Measurements from ENCODE around the gene SYT3.

The SYT3 gene

GRCh38 chr19:50661023-50661422 is 21.3 kb upstream of the SYT3 start:
- DNase-seq: no peak

- no peak for DNase-seq
These were observed 20.3 kb upstream of the SYT3 start for GRCh38 chr19:50660088-50660366.

DNA sequence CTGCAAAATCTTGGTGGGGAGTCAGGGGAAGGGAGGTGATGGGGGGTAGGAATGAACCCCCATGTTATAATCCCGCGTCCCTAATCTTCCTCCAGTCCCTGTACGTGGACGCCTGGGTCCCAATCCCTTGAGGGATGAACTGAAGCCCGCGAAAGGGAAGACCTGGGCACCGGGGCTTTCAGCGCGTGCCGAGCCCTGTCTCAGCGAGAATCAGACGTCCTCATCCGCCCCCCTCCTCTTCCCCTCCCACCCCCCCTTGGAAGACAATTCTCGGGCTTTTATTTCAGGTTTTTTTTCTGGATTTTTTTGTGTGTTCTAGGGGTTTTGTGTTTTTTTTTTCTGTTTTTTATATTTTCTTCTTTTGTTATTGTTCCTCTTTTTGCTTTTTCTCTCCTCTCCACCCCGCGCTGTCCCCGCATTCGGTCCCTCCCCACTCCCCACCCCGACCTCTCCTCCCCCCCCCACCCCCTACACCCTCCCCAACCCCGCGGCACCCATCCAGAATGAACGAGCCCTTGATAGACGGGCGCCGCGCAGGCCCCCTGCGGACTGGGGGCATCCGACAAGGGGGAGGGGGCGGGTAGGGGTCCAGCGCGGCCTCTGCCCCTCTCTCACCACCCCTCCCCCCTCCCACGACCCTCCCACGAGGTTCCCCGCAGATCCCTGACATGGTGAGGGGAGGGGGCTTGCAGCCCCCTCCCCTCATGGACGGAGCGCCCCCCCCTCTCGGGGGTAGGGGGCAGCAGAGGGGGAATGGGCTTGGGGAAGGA is 19.8 kb upstream of the SYT3 start:
- no peak for DNase-seq

DNA sequence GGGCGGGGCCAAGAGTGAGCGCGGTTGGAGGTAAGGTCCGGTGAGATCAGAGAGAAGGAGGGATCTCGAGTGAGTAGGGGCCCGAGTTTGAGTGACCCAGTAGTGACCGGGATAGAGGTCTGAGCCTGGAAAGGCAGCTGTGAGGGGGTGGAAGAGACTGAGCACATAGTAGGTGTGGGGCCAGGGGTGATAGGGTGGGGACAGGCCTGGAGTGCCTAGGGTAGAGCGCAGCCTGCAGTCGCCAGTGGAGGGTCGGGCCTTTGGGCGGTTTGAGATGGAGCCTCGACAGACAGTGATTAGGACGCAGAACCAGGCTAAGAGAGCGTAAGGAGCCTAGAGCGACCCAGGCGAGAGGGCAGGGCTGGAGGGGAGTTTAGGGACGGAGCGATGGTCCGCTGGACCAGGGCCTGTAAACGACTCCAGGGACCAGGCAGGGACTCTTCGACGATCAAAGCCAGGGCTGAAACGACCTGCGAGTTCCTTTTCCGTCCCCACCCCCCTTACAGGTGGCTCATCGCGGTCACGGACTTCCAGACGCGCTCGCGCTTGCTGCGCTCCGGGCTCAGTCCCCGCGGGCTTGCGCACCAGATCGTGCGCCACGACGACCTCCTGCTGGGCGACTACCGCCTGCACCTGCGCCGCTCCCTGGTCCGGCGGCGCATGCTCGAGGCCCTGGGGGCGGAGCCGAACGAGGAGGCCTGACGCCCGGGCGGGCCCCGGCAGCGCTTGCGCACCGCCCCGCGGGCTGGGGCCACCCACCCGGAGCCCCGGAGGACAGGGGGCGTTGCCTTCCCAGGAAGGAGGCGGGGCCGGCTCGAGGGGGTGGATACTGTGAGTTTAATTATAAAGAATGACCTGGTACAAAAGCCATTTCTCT is 19.0 kb upstream of the SYT3 start:
- no peak for DNase-seq

GRCh38 chr19:50657712-50658440 is 18.2 kb upstream of the SYT3 start:
- DNase-seq: no peak

GRCh38 chr19:50657222-50657669 is 17.6 kb upstream of the SYT3 start:
- no peak for DNase-seq

- no peak for DNase-seq
These were observed 15.2 kb upstream of the SYT3 start for GRCh38 chr19:50654882-50655281.

GRCh38 chr19:50652722-50653121 is 13.0 kb upstream of the SYT3 start:
- DNase-seq: no peak

GRCh38 chr19:50651174-50651573 is 11.5 kb upstream of the SYT3 start:
- DNase-seq: no peak

DNA sequence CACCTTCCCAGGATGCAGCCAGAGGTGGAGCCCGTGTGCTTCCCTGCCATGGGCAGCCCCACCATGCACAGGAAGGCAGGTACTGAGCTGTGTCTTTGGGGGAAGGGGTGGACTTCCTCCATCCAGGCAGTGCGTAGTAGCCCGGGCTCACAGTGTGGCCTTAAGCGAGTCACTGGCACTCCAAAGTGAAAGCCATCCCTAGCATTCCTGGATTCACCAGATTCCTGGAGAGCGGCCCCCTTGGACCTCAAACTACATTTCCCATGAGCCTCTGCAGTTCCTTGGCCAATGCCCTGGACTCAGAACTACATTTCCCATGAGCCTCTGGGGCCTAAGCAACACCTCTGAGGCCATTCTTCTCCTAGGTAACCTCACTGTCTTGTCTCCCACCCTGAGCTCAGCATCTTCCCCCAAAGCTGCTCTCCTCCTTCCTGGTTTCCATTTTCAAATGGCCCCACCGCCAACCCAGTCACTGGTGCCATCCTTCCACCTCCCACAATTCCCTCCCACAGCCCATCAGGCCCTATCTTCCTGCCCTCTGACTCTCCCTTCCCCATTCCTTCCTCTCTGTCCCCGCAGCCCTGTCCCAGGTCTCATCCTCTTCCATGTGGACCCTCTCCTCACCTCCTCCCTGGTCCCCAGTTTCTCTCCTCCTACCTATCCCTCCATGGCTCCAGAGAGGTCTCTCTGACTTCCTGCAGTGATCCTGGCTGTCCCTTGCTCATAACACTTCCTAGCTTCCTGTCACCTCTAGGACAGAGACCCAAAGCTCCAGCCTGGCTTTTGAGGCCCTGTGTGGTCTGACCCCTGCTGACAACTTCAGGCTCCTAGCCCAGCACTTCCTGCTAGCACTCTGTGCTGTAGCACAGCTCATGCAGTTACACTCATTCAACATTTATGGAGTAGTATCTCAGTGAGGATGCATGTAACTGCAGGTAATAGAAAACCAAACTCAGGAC is 10.0 kb upstream of the SYT3 start, which contains the start of gene C19orf81:
TSS of gene C19orf81 (plus strand) at position 13 of the 959 bp plus-strand sequence. CDS start at position 13, 0 bp downstream.
- no peak for DNase-seq

- DNase-seq: no peak
These were observed 9.0 kb upstream of the SYT3 start for GRCh38 chr19:50648659-50649058.

DNA sequence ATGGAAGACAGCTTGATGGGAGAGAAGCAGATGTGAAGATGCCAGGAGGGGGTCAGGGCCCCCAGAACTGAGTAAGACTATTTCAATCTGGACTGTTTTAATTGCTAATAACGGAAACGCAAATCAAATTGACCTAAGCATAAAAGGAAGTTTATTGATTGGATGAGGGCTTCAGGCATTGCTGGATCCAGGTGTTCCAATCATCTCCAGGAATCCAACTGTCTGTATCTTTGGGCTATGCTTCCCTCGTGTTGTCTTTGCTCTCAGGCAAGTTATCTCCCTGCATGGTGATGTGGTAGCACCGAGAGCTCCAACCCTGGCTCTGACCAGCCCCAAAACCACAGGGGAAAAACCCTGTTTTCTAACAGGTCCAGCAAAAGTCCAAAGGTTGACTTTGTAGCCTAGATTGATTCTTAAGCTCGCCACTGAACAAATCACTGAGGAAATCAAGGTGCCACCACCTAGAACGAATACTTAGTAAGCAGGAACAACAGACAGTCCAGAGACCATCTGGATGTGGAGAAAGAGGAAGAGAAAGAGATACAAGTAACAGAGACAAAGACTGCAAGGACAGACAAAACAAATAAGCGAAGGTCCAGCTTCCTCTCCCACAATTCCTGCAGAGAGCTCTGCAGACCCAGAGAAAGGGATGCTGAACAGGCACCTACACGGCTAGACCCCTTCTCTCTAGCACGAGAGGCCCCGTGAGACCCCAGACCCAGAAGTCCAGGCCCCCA is 8.4 kb upstream of the SYT3 start:
- no peak for DNase-seq

- no peak for DNase-seq
These were observed 6.6 kb upstream of the SYT3 start for GRCh38 chr19:50646074-50646807.

GRCh38 chr19:50645107-50645506 is 5.4 kb upstream of the SYT3 start:
- DNase-seq: no peak

DNA sequence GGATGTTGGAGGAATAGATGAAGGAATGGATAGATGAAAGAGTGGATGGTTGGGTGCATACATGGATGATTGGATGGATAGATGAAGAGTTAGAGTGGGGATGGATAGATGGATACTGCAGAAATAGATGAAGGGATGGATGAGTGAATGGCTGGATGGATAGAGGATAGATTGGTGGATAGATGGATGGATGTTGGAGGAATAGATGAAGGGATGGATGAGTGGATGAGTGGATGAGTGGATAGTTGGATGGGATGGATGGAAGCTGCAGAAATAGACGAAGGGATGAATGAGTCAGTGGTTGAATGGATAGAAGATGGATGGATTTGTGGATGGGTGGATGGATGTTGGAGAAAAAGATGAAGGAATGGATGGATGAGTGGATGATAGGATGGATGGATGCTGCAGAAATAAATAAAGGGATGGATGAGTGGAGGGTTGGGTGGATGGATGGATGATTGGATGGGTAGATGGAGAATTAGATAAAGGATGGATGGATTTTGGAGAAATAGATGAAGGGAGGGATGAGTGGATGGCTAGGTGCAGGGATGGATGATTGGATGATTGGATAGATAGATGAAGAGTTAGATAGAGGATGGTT is 4.7 kb upstream of the SYT3 start:
- no peak for DNase-seq

DNA sequence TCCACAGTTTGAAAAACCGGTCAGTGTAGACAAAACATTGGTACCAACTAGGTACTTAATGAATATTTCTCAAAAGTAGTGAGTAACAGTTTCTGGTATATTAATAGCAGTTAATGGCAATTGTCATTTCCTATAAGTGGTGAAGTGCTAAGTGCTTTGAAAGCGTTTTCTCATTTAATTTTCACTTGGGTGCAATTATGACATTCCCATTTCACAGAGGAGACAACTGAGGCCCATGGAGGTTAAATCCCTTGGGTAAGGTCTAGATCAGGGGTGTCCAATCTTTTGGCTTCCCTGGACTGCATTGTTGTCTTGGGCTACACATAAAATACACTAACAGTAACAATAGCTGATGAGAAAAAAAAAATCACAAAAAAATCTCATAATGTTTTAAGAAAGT is 687 bp upstream of the SYT3 start:
- no peak for DNase-seq

DNA sequence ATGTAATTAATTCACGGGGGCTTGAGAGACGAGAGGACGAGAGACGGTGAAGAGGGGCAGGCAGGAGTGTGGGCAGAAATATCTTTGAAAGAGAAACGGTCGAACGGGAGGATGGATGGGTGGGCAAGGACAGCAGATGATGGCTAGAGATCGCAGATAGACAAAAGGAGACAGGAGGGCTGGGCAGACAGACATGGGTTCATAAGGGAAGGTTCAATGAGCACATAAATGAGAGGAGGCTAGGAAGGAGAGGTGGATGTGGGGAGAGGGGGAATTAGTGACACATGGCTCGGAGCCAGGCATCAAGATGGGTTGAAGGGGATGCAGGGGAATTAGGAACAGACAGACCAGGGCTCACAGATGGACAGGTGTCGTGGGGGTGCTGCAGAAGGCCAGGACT is 1.1 kb downstream of the SYT3 start:
- no peak for DNase-seq

DNA sequence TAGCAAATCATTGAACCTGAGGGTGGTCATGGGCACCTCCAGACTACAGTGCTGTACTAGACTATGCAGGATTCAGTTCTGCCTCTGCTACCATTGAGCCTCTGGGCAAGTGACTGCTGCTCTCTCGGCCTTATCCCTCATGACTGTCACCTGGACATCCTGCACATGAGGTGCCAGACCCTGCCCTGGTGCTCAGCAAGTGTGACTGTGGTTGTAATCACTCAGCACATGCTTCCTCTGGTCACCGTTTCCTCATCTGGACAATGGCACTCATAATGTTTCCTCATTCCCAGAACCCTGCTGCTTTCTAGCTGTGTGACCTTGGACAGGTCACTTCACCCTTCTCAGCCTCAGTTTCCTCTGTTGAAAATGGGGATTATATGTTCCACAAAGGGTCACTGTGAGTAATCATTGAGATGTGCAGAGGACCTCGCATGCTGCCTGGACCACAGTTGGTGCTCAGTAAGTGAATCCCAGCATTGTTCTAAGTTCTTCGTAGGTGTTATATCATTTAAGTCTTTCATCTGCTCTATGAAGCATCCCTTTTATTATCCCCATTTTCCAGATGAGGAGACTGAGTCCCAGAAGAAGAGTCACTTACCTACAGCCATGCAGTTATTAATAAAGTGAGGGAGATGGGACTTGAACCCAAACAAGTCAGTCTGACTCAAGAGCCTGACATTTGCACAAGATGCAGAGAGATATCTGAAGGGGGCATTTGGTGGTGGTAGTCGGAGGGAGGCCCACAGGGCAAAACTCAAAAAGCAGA is 3.2 kb downstream of the SYT3 start:
- no peak for DNase-seq

- no peak for DNase-seq
These were observed 5.7 kb downstream of the SYT3 start for GRCh38 chr19:50633973-50634372.

DNA sequence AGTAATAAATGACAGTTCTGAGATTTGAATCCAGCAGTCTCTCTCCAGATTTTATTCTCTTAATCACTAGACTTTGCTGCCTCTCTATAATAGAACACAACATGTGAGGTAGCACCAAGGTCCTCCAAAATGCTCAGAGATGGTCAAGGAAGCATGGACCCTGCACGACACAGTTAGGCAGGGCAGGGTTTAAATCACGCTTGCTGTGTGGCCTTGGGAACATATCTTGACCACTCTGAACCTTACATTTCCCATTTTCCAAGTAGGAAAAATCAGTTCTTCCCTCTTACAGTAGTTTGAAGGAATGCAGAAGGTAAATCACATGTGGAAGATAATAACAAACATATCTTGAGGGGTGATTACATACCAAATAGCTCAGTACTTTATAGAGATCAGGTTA is 6.3 kb downstream of the SYT3 start:
- no peak for DNase-seq

All from NCI-H345 (cell line).